HFF-Myc (cell line): ENCODE data around the gene HSPD1.

Source experiments
- DNase-seq: peaks from one replicate; pipeline ENCODE4 v3.0.0-alpha.2; 2011; ENCODE audit warnings: low read depth; ENCODE audit errors: extremely low read depth
- H3K4me3 ChIP-seq: replicated peaks from 2 replicates; pipeline ENCODE4 v1.5.1; 2011; ENCODE audit warnings: low read depth, mild to moderate bottlenecking, control low read depth, low read length
- CTCF ChIP-seq: IDR thresholded peaks from 2 replicates; pipeline ENCODE4 v1.5.1; 2012; ENCODE audit warnings: mild to moderate bottlenecking, low read depth, low read length, control low read depth; ENCODE audit errors: missing control alignments

The HSPD1 gene

GRCh38 chr2:197499594-197500502, at the start of gene HSPD1, which contains the start of gene HSPE1:
TSS of gene HSPD1 (minus strand) at chr2:197499840. CDS start at chr2:197498848, 992 bp downstream.
TSS of gene HSPE1 (plus strand) at chr2:197500379. CDS start at chr2:197500437, 58 bp downstream.
- peak; percentile 99 for DNase-seq
- peak within 1 kb of the TSS; percentile 71 for H3K4me3 ChIP-seq
- no peak for TF ChIP-seq CTCF

- no peak for TF ChIP-seq CTCF
Measured at GRCh38 chr2:197548582-197548981, 48.9 kb upstream of the HSPD1 start.

GRCh38 chr2:197547163-197547900, 47.7 kb upstream of the HSPD1 start:
- no peak overlapping the region for H3K4me3 ChIP-seq
- no peak for DNase-seq
- TF ChIP-seq CTCF = no peak

More at GRCh38 chr2:197548582-197548981, 48.9 kb upstream of the HSPD1 start:
- no peak overlapping the region for H3K4me3 ChIP-seq
- DNase-seq = no peak

GRCh38 chr2:197543206-197543605, 43.6 kb upstream of the HSPD1 start:
- DNase-seq = no peak
- TF ChIP-seq CTCF = no peak
- no peak overlapping the region for H3K4me3 ChIP-seq

- TF ChIP-seq CTCF = no peak
- no peak overlapping the region for H3K4me3 ChIP-seq
- no peak for DNase-seq
Measured at GRCh38 chr2:197539734-197540133, 40.1 kb upstream of the HSPD1 start.

GRCh38 chr2:197538412-197538811, 38.8 kb upstream of the HSPD1 start:
- H3K4me3 ChIP-seq = no peak overlapping the region
- DNase-seq = no peak
- TF ChIP-seq CTCF = no peak
